Mesenchymal stem cell (in vitro differentiated cells and primary cell): ENCODE measurements around the gene CFAP70.

Experiments used
- DNase-seq: peaks from one replicate; pipeline ENCODE4 v3.0.0-alpha.2; 2013
- H2AFZ ChIP-seq: one replicate; pipeline ENCODE4 v1.6.1; 2013; ENCODE audit warnings: low read depth, mild to moderate bottlenecking, control low read depth, inconsistent platforms, low read length, moderate library complexity
- H2AK5ac ChIP-seq: 2 replicates; pipeline ENCODE4 v1.6.1; 2013; ENCODE audit warnings: low read length, moderate library complexity, mild to moderate bottlenecking, inconsistent platforms; ENCODE audit not compliant: severe bottlenecking
- H2BK120ac ChIP-seq: one replicate; pipeline ENCODE4 v1.6.1; 2013; ENCODE audit warnings: low read depth, mild to moderate bottlenecking, inconsistent platforms, low read length, moderate library complexity
- H2BK12ac ChIP-seq, 2 experiments: one replicate each; pipeline ENCODE4 v1.6.1; 2013; ENCODE audit warnings: inconsistent platforms in 2 of 2, low read length in 2 of 2, mild to moderate bottlenecking in 2 of 2, moderate library complexity in 2 of 2, control low read depth in 1 of 2
- H2BK15ac ChIP-seq: one replicate; pipeline ENCODE4 v1.6.1; 2013; ENCODE audit warnings: mild to moderate bottlenecking, low read depth, inconsistent platforms; ENCODE audit not compliant: poor library complexity, severe bottlenecking
- H2BK5ac ChIP-seq: 2 replicates; pipeline ENCODE4 v1.6.1; 2013; ENCODE audit warnings: low read depth, mild to moderate bottlenecking, low read length, control low read depth, inconsistent platforms; ENCODE audit not compliant: poor library complexity, severe bottlenecking
- H3K14ac ChIP-seq, 2 experiments: one replicate each; pipeline ENCODE4 v1.6.1; 2013; ENCODE audit warnings: inconsistent platforms in 2 of 2, low read length in 2 of 2, control low read depth in 1 of 2, mild to moderate bottlenecking in 1 of 2, moderate library complexity in 1 of 2
- H3K18ac ChIP-seq, 2 experiments: one replicate each; pipeline ENCODE4 v1.6.1; 2013; ENCODE audit warnings: inconsistent platforms in 2 of 2, low read length in 2 of 2, control low read depth in 1 of 2, low read depth in 1 of 2, mild to moderate bottlenecking in 1 of 2
- H3K23ac ChIP-seq, 2 experiments: one replicate each; pipeline ENCODE4 v1.6.1; 2013; ENCODE audit warnings: inconsistent platforms in 2 of 2, low read length in 2 of 2, mild to moderate bottlenecking in 2 of 2, moderate library complexity in 2 of 2, control low read depth in 1 of 2
- H3K27ac ChIP-seq: 2 replicates; pipeline ENCODE4 v1.5.1; 2013; ENCODE audit warnings: mild to moderate bottlenecking, moderate library complexity, low read length, control low read depth, inconsistent platforms; ENCODE audit not compliant: poor library complexity, severe bottlenecking
- H3K27me3 ChIP-seq, 2 experiments: 2 replicates each; pipeline versions ENCODE4 v1.6.1 to v1.7.0; 2013; ENCODE audit warnings: low read length in 2 of 2, mild to moderate bottlenecking in 2 of 2, moderate library complexity in 2 of 2, control low read depth in 1 of 2, inconsistent platforms in 1 of 2; ENCODE audit not compliant: control insufficient read depth in 1 of 2, insufficient read depth in 1 of 2
- H3K36me3 ChIP-seq, 2 experiments: 2 replicates each; pipeline versions ENCODE4 v1.6.1 to v1.7.0; 2013; ENCODE audit warnings: low read length in 2 of 2, control low read depth in 1 of 2, inconsistent platforms in 1 of 2, low read depth in 1 of 2, mild to moderate bottlenecking in 1 of 2; ENCODE audit not compliant: insufficient read depth in 2 of 2, control insufficient read depth in 1 of 2
- H3K4ac ChIP-seq, 2 experiments: one replicate each; pipeline ENCODE4 v1.6.1; 2013; ENCODE audit warnings: inconsistent platforms in 2 of 2, low read length in 2 of 2, mild to moderate bottlenecking in 2 of 2, moderate library complexity in 2 of 2, control low read depth in 1 of 2, low read depth in 1 of 2
- H3K4me1 ChIP-seq: 2 replicates; pipeline ENCODE4 v1.6.1; 2013; ENCODE audit warnings: low read depth, low read length, control low read depth; ENCODE audit not compliant: control insufficient read depth, insufficient read depth
- H3K4me2 ChIP-seq: 2 replicates; pipeline ENCODE4 v1.6.1; 2013; ENCODE audit warnings: low read length, mild to moderate bottlenecking, inconsistent platforms; ENCODE audit not compliant: poor library complexity, severe bottlenecking
- H3K4me3 ChIP-seq, 2 experiments: 2 replicates each; pipeline versions ENCODE4 v1.5.1 to v1.7.0; 2013; ENCODE audit warnings: low read length in 2 of 2, mild to moderate bottlenecking in 2 of 2, control low read depth in 1 of 2, low read depth in 1 of 2; ENCODE audit not compliant: insufficient read depth in 1 of 2
- H3K79me1 ChIP-seq: replicated peaks from 2 replicates; pipeline ENCODE4 v1.6.1; 2013; ENCODE audit warnings: mild to moderate bottlenecking, control low read depth, low read length, inconsistent platforms; ENCODE audit not compliant: poor library complexity, severe bottlenecking
- H3K9ac ChIP-seq: 2 replicates; pipeline ENCODE4 v1.7.0; 2013; ENCODE audit warnings: mild to moderate bottlenecking, low read length, moderate library complexity
- H3K9me3 ChIP-seq: 2 replicates; pipeline ENCODE4 v1.7.0; 2013; ENCODE audit warnings: mild to moderate bottlenecking, low read length; ENCODE audit not compliant: control insufficient read depth
- H4K8ac ChIP-seq: one replicate; pipeline ENCODE4 v1.6.1; 2013; ENCODE audit warnings: inconsistent platforms, mild to moderate bottlenecking, low read length, moderate library complexity
- H4K91ac ChIP-seq: one replicate; pipeline ENCODE4 v1.6.1; 2013; ENCODE audit warnings: mild to moderate bottlenecking, low read length, inconsistent platforms
- WGBS: methylation state at CpG from one replicate; pipeline ENCODE4 v1.1.7; 2013; ENCODE audit warnings: mixed read lengths; 5-methylcytosine and 5-hydroxymethylcytosine counted together

The CFAP70 gene

DNA sequence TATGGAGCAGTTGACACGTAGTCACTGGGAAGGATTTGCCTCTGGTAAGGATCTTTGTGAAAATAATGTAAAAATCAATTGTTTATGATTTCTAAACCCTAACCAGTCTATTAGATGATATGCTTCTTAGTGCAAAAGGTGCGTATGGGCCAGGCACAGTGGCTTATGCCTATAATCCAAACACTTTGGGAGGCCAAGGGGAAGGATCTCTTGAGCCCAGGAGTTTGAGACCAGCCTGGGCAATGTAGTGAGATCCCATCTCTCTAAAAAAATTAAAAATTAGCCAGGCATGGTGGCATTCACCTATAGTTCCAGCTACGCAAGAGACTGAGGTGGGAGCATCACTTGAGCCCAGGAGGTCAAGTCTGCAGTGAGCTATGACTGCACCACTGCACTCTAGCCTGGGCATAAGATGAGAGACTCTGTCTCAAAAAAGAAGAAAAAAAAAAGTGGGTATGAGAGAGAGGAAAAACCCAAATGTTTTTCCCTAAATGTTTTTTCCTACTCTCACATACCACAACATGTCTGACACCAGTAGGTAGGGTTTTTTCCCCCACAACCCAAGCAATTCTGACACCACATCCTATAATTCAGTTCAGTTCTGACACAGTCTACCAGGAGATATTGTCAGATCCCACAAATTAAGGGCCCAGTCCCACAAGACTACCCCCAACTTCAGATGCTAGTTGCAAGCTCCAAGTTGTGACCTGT lies 148.1 kb downstream of the CFAP70 start:
- Histone ChIP-seq H3K79me1 (peaks cover 5% of the 10 kb centered on the region), H4K8ac (no peak overlapping the region), H3K36me3 (peaks cover 11 to 15% of the 10 kb centered on the region in 2 experiments), H2BK120ac (no peak overlapping the region), H2AFZ (no peak overlapping the region), H3K9me3 (no peaks in the 10 kb centered on the region), H3K27me3 (no peaks in the 10 kb centered on the region), H3K14ac (no peak overlapping the region), H2BK12ac (no peak overlapping the region), H3K4me2 (no peak overlapping the region), H3K4me1 (peaks cover 1% of the 10 kb centered on the region), H3K4me3 (no peak overlapping the region), H2BK5ac (no peak overlapping the region), H2BK15ac (no peak overlapping the region), H4K91ac (no peak overlapping the region), H3K27ac (no peak overlapping the region), H2AK5ac (no peak overlapping the region), H3K9ac (peak overlapping the region; percentile 13), H3K23ac (no peak overlapping the region), H3K4ac (no peak overlapping the region), H3K18ac (no peak overlapping the region)
- WGBS: 87% methylated on average over 3 of the region's 3 CpGs
- DNase-seq: no peak

DNA sequence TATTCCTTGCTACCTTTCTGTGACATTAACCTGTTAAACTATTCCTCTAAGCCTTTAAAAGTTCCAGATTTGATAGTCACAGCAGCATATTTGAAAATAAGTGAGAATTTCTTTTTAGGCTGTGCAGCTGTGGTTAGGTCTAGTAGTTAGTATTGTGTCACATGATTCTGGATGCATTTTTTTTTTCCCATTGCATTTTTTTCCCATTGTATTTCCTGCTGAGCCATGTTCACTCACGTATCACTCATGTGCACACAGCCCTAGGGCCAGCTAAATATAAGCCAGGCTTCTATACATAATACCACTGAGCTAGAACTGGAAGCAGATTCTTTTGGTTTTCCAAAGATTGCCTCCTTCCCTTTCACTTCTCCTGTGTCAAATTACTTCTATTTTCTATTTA lies 149.0 kb downstream of the CFAP70 start:
- Histone ChIP-seq H3K4ac (no peak overlapping the region), H3K9me3 (no peaks in the 10 kb centered on the region), H4K91ac (no peak overlapping the region), H3K27ac (no peak overlapping the region), H2BK15ac (no peak overlapping the region), H2BK5ac (no peak overlapping the region), H2BK120ac (no peak overlapping the region), H2AFZ (no peak overlapping the region), H3K9ac (peak overlapping the region; percentile 44), H3K79me1 (peaks cover 4% of the 10 kb centered on the region), H3K27me3 (no peaks in the 10 kb centered on the region), H3K18ac (no peak overlapping the region), H3K14ac (no peak overlapping the region), H3K36me3 (peaks cover 13 to 15% of the 10 kb centered on the region in 2 experiments), H2BK12ac (no peak overlapping the region), H4K8ac (no peak overlapping the region), H3K4me1 (peaks cover 1% of the 10 kb centered on the region), H2AK5ac (no peak overlapping the region), H3K23ac (no peak overlapping the region), H3K4me3 (no peak overlapping the region), H3K4me2 (no peak overlapping the region)
- DNase-seq: peak; percentile 38
- 74% methylated on average over 1 of the region's 1 CpG for WGBS

- 98% methylated on average over 2 of the region's 2 CpGs for WGBS
- peaks cover 4% of the 10 kb centered on the region for H3K79me1 ChIP-seq
- H3K27ac ChIP-seq: no peak overlapping the region
- H3K4ac ChIP-seq: no peak overlapping the region
- no peak overlapping the region for H2BK12ac ChIP-seq
- no peak overlapping the region for H2AK5ac ChIP-seq
- peaks cover 1% of the 10 kb centered on the region for H3K4me1 ChIP-seq
- H2BK120ac ChIP-seq: no peak overlapping the region
- peaks cover 15 to 17% of the 10 kb centered on the region in 2 experiments for H3K36me3 ChIP-seq
- H3K9ac ChIP-seq: peak overlapping the region; percentile 32
- no peak overlapping the region for H4K8ac ChIP-seq
- no peak overlapping the region for H2BK5ac ChIP-seq
- no peak overlapping the region for H4K91ac ChIP-seq
- H3K23ac ChIP-seq: no peak overlapping the region
- no peak overlapping the region for H3K18ac ChIP-seq
- no peak overlapping the region for H3K14ac ChIP-seq
- no peaks in the 10 kb centered on the region for H3K9me3 ChIP-seq
- no peak overlapping the region for H3K4me3 ChIP-seq
- H2BK15ac ChIP-seq: no peak overlapping the region
- no peak for DNase-seq
- H3K4me2 ChIP-seq: no peak overlapping the region
- H3K27me3 ChIP-seq: no peaks in the 10 kb centered on the region
- no peak overlapping the region for H2AFZ ChIP-seq
Measured at GRCh38 chr10:73207883-73208282, 150.8 kb downstream of the CFAP70 start.

DNA sequence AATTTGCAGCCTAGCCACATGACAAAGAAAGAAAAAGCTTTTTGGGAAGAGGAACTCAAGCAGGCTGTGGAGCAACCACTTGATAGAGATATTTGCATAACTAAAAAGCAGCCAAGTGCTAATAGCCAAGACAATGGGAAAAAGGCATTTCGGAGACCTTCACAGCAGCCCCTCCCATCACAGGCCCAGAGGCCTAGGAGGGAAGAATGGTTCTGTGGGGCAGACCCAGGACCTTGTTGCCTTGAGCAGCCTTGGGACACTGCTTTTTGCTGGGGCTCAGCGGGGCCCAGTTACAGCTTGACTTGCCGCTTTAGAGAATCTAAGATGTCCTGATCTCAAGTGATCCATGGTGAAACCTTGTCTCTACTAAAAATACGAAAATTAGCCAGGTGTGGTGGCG lies 152.3 kb downstream of the CFAP70 start:
- no peak overlapping the region for H2AK5ac ChIP-seq
- WGBS: 98% methylated on average over 5 of the region's 5 CpGs

More for the DNA sequence above, 152.3 kb downstream of the CFAP70 start:
- H2BK5ac ChIP-seq: no peak overlapping the region
- no peak overlapping the region for H3K14ac ChIP-seq
- no peak overlapping the region for H3K4me3 ChIP-seq
- H2BK15ac ChIP-seq: no peak overlapping the region
- H3K4me1 ChIP-seq: no peaks in the 10 kb centered on the region
- H3K18ac ChIP-seq: no peak overlapping the region
- H3K23ac ChIP-seq: no peak overlapping the region
- H3K4ac ChIP-seq: no peak overlapping the region
- H2AFZ ChIP-seq: no peak overlapping the region
- H2BK120ac ChIP-seq: no peak overlapping the region
- H3K27me3 ChIP-seq: no peaks in the 10 kb centered on the region
- H3K36me3 ChIP-seq: peaks cover 15 to 16% of the 10 kb centered on the region in 2 experiments
- no peak overlapping the region for H4K91ac ChIP-seq
- H3K79me1 ChIP-seq: peaks cover 4% of the 10 kb centered on the region
- no peak for DNase-seq
- no peak overlapping the region for H3K9ac ChIP-seq
- no peak overlapping the region for H4K8ac ChIP-seq
- H2BK12ac ChIP-seq: no peak overlapping the region
- no peak overlapping the region for H3K4me2 ChIP-seq
- H3K27ac ChIP-seq: no peak overlapping the region
- H3K9me3 ChIP-seq: no peaks in the 10 kb centered on the region
